GM19025 (cell line): ENCODE measurements around the gene TK1.
A peak's percentile ranks its signal among the peaks of the same experiment; 100 is the strongest.

Experiments
- ATAC-seq: cut with Tn5 transposase; IDR thresholded peaks from one replicate; pipeline ENCODE4 v1.9.1; 2021; ENCODE audit warnings: mild to moderate bottlenecking, low read depth, moderate library complexity; ENCODE audit not compliant: unreplicated experiment

Gene TK1

DNA sequence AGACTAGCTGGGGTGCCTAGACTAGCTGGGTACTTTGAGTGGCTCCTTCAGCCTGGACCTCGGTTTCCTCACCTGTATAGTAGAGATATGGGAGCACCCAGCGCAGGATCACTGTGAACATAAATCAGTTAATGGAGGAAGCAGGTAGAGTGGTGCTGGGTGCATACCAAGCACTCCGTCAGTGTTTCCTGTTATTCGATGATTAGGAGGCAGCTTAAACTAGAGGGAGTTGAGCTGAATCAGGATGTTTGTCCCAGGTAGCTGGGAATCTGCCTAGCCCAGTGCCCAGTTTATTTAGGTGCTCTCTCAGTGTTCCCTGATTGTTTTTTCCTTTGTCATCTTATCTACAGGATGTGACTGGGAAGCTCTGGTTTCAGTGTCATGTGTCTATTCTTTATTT, 36.2 kb upstream of the TK1 start:
- ATAC-seq: no peak

DNA sequence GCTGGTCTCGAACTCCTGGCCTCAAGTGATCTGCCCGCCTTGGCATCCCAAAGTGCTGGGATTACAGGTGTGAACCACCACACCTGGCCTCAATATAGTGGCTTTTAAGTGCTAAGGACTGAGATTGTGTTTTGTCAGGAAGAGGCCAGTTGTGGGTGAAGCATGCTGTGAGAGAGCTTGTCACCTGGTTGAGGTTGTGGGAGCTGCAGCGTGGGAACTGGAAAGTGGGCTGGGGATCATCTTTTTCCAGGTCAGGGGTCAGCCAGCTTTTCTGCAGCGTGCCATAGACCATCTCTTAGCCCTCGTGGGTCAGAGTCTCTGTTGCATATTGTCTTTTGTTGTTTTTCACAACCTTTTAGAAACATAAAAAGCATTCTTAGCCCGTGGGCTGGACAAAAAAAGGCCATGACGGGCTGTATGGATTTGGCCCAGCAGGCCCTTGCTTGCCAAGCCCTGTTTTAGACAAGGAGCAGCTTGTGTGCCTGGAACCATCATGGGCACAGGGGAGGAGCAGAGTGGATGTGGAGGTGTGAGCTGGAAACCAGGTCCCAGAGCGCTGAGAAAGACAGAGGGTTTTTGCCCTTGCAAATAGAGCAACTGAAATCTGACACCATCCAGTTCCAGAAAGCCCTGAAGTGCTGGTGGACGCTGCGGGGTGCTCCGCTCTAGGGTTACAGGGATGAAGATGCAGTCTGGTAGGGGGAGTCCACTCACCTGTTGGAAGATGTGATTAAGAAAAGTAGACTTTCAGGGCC, 32.7 kb upstream of the TK1 start:
- no peak for ATAC-seq

DNA sequence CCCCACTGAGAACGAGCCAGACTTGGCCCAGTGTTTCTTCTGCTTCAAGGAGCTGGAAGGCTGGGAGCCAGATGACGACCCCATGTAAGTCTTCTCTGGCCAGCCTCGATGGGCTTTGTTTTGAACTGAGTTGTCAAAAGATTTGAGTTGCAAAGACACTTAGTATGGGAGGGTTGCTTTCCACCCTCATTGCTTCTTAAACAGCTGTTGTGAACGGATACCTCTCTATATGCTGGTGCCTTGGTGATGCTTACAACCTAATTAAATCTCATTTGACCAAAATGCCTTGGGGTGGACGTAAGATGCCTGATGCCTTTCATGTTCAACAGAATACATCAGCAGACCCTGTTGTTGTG, 27.8 kb upstream of the TK1 start:
- no peak for ATAC-seq

DNA sequence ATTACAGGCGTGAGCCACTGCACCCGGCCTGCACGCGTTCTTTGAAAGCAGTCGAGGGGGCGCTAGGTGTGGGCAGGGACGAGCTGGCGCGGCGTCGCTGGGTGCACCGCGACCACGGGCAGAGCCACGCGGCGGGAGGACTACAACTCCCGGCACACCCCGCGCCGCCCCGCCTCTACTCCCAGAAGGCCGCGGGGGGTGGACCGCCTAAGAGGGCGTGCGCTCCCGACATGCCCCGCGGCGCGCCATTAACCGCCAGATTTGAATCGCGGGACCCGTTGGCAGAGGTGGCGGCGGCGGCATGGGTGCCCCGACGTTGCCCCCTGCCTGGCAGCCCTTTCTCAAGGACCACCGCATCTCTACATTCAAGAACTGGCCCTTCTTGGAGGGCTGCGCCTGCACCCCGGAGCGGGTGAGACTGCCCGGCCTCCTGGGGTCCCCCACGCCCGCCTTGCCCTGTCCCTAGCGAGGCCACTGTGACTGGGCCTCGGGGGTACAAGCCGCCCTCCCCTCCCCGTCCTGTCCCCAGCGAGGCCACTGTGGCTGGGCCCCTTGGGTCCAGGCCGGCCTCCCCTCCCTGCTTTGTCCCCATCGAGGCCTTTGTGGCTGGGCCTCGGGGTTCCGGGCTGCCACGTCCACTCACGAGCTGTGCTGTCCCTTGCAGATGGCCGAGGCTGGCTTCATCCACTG, 27.3 kb upstream of the TK1 start, which contains the start of gene BIRC5:
Gene BIRC5 (plus strand): TSS at position 238 of the 690 bp plus-strand sequence. CDS start 64 bp downstream, at position 302.
- ATAC-seq: peak; percentile 91

DNA sequence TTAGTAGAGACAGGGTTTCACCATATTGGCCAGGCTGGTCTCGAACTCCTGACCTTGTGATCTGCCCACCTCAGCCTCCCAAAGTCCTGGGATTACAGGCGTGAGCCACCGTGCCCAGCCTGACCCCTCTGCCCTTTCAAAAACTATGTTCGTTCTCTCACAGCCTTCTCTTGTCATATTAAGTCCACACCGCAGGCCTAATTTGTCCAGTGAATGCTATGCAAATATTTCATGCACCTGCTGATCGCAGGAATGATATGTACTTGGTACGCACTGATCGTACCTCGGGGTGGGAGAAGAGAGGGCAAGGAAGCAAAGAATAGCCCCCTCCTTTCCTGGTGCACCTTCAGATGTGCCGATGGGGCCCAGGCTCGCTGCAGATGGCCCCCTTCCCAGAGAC, 24.2 kb upstream of the TK1 start:
- no peak for ATAC-seq

DNA sequence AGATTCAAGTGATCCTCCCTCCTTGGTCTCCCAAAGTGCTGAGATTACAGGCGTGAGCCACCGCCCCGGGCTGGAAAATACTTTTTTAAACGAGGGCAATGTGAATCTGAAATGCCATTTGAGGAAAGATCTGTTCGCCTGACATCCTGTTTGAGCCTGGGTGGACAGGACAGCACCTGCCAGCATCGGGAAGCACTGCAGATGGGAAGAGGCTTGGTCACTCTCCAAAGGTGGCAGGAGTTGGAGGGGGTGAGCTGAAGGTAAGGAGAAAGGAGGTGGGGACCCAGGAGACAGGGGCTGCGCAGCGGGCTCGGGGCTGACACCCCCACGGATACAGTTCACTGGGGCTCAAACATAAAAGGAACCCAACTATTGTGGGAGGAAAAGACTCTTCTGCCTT, 23.3 kb upstream of the TK1 start:
- ATAC-seq: no peak

DNA sequence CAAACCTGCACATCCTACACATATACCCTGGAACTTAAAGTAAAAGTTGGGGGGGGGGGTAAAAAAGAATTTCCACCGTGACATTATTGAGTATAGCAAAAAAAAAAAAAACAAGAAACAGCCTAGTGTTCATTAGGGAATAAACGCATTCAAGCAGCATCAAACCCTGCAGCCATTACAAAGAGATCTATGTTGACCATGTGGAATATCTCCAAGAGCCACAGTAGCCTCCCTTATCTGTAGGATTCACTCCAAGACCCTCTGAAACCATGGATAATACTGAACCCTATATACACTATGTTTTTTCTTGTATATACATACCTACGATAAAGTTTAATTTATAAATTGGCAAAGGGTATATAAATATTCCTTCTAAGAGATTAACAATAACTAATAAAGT, 21.6 kb upstream of the TK1 start:
- no peak for ATAC-seq

DNA sequence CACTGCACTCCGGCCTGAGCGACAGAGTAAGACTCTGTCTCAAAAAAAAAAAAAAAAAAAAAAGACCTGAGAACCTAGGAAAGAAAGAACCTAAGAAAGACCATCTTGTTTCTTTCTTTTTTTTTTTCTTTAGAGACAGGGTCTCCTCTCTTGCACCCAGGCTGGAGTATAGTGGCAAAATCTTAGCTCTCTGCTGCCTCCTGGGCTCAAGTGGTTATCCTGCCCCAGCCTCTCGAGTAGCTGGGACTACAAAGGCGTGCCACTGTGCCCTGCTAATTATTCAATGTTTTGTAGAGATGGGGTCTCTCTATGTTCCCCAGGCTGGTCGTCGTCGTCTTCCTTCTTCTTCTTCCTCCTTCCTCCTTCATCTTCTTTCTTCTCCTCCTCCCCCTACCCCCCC, 19.4 kb upstream of the TK1 start:
- ATAC-seq: no peak

DNA sequence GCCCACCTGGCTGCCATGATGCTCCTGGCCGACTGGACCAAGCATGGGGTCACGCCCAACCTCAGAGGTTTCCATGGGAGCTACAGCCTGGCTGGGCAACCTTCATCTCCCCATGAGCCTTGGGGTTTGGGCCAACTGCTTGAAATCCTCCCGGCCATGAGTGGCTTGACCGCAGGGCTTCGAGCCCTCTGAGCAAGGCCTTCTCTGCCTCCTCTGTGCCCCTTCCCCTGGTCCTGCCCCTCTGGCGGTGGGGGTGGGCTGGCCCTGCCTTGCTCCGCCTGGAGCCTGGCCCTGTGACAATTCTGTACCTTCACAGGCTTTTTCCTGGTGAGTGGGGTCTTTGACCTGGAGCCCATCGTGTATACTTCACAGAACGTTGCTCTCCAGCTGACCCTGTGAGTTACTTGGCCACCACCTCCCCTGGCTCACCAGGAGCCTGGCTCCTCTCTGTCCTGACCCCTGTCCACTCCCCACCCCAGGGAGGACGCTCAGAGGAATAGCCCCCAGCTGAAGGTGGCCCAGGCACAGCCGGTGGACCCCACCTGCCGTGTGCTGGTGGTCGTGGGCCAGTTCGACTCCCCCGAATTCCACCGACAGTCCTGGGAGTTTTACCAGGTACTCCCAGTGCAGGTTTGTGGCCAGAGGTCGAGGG, 18.4 kb upstream of the TK1 start:
- no peak for ATAC-seq

DNA sequence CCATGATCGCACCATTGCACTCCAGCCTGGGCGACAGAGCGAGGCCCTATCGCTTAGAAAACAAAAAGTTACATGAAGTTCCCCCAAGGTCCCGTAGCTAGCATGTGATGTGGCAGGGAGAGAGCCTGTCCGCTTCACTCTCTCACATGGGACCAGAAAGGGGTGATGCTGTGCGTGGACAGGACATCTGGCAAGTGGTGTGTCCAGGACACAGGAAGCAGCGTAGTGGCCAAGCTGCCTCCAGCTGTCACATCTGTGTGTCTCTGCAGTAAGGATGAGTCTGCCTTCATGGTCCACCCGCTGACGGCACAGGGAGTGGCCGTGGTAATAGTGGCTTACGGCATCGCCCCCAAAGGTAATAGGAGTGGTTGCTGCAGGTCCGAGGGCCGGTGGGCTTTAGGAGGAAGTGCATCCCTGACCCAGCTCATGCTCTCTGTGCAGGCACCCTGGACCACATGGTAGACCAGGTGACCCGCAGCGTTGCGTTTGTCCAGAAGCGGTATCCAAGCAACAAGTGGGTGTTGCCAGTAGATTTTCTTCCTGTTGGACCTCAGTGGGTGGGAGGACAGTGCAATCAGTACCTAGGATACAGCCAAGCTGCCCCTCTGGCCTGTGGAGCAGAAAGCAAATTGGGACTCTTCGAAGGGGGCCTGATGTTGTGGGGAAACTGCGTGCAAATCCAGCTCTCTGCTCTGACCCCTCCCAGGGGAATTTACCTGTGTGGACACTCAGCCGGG, 17.7 kb upstream of the TK1 start:
- ATAC-seq: no peak

DNA sequence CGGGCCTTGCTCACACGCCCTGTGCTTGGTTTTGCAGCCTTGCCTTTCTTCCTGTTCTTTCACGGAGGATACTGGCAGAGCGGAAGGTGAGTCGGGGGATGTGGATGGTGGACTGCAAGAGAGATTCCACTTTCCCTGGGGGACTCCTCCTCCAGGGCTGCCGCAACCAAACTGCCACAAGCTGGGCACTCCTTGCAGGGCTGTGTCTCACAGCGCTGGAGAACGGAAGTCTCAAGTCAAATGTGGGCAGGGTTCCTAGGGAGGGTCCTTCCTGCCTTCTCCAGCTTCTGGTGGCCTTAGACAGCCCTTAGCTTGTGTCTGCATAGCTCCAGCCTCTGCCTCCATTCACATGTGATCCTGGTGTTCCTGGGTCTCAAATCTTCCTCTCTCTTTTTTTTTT, 15.8 kb upstream of the TK1 start:
- no peak for ATAC-seq

DNA sequence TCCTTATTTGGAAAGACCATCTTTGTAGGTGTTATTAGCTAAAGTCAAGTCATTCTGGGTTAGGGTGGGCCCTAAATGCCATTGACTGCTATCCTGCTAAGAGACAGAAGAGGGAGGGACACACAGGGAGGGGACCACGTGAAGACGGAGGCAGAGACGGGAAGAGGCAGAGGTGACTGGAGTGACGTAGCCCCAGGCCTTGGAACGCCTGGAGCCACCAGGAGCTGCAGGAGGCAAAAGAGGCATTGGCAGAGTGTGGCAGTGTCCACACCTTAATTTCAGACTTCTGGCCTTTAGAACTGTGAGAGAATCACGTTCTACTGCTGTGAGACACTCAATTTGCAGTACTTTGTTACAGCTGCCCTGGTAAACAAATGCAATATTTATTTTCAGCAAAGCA, 13.6 kb upstream of the TK1 start:
- no peak for ATAC-seq

DNA sequence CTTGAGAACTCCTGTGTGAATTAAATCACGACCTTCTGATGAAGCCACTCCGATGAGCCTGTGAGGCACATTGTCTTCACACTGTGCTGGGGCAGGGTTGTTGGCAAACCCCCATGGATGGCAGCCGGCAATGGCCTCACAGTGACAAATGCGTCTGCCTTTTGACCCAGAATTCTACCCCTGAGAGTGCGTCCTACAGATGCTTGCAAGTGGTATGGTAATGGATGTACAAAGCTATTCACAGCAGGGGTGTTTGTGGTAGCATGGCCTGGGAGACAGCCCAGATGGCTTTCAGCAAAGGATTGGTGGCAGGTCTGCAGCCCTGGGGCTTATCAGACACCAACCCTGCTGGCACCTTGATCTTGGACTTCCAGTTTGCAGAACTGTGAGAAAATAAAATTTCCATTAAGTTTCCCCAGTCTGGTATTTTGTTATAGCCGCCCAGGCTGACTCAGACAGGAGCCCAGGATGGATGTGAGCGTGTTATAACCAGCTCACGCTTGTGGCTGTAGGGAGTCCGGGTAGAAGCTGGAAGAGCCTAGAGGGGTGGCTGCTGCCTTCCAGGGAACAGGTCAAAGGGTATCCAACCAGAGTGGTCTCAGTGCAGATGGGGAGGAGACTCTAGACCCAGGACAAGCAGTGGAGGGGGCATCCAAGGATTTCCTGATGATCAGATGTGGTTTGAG, 10.4 kb upstream of the TK1 start:
- ATAC-seq: no peak

DNA sequence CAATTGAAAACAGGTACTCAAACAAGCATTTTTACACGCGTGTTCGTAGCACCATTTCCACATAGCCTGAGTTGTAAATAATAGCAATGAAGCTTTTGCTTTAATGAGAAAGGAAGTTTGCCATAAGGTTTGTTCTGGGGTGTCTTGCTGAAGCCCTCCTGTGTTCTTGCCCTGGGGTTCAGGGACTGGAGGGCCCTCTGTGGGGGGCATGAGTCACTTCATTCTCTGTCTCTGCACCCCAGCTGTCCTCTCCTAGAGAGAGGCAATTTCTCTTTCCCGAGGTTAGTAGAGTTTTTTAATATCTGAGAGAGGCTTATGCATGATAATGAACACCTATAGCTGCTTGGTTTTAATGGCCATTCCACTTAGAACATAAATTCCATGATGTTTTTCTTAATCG, 9.9 kb upstream of the TK1 start:
- ATAC-seq: no peak

DNA sequence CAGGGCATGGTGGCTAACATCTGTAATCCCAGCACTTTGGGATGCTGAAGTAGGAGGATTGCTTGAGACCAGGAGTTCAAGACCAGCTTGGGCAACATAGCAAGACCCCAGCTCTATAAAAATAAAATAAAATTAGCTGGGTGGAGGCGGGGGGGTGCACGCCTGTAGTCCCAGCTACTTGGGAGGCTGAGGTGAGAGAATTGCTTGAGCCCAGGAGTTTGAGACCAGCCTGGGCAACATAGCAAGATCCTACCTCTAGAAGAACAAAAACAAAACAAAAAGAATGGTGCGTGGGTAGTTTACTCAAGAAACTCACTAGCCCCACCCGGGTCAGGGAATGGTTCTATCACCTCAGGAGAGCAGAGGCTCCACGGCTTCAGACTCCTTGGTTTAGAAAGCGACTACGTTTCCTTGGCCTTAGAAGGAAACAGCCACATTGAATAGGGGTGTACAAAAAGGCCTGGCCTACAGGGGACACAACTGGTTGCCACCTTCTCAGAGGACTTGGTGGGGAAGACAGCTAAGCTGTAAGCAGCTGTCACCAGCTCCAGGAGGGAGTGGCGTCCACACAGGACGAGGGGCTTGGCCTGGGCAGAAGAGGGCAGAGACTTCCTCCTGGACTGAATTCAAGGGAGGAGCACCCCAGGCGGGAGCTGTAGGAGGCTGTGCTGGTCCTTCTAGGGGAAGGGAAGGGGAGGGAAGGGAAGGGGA, 716 bp downstream of the TK1 start:
- no peak for ATAC-seq

DNA sequence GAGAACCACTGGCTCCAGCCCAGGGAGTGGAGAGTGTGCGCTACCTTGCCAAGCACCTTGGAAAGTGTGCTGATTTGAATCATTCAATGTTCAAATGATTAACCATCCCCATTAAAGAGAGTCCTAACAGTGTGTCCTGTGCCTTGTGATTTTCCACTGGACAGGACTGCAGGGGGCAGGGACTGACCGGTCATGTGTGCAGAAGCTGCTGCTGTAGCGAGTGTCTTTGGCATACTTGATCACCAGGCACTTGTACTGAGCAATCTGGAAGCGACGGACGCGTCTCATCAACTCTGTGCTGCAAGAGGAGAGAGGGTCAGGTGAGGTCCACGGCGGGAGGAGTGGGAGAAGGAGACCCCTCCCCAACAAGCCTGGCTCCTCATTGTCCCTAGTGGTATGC, 2.0 kb downstream of the TK1 start:
- ATAC-seq: no peak

DNA sequence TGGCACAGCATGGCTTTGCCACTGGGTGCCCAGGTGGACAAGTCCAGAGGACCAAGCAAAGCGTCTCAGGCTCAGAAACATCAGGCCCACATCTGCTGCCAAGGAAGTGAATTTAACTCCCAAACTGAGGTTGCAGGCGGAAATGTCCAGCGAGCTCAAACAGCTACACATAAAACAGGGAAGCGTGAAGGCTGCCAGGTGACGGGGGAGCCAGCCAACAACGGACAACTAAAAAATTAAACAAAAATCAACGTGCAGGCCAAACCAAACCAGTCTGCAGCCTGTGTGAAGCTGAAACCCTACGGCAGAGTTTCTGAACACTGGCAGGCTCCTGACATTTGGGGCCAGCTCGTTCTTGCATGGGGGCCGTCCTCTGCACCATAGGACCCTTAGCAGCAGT, 2.5 kb downstream of the TK1 start:
- no peak for ATAC-seq

DNA sequence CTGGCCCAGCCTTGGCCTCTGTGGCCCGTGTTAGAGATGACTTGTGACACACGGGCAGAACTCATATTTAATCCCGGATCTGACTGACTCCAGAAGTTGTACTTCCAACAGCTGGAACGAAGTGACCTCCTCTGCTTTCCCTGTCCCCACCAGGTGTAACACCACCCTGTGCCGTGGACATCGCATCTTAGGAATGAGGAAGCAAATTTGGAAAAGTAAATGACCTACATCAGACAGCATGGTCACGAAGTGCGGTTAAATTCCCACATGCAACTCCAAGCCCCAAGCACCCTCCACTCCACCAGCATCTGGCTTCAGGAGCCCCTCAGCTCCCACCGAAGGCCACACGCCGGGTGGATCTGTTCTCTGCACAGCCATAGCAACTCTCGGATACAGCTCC, 2.9 kb downstream of the TK1 start:
- ATAC-seq: no peak

DNA sequence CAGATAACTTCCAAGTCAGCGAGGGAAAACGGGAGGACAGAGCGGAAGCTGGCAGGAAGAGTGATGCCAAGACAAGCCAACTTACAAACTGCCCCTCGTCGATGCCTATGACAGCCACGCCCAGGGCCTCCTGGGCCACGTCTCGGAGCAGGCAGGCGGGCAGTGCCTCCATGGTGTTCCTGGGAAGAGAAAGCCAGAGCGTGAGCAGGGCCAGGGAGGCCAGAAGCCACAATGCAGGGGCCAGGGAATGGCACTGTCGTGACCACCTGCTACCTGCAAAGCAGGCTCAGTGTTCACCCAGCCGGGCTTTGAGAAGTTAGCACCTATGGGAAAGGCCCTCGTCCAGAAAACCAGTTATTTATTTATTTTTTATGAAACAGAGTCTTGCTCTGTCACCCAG, 4.3 kb downstream of the TK1 start:
- ATAC-seq: no peak

DNA sequence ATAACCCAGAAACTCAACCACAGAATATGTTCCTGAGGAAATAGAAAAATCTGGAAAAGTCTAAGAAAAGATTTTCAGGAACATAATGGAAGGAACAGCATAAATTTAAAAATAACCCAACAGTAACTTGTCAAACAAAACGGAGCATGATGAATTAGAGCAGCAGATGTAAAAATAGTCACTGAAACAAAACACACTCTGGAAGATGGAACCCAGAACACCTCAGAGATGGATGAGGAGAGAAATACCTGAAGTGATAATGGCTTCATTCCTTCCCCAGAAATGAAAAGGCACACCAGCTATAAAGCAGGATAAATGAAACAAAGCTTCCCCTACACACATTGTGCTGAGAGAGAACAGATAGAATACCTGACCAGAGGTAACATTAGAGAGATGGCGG, 6.3 kb downstream of the TK1 start:
- ATAC-seq: no peak
